22Rv1 (cell line): Measurements from ENCODE around the gene SLC25A11.

ENCODE experiments used
- ZFX ChIP-seq: fragments of 450-650 bp; IDR thresholded peaks from 2 replicates; pipeline ENCODE4 v1.6.1; 2017; ENCODE audit warnings: antibody characterized with exemption, borderline replicate concordance
- TF ChIP-seq, protein P1 (sequence below): fragments of 450-650 bp; IDR thresholded peaks from 2 replicates; pipeline ENCODE4 v1.5.1; 2017; ENCODE audit warnings: mild to moderate bottlenecking

DNA sequence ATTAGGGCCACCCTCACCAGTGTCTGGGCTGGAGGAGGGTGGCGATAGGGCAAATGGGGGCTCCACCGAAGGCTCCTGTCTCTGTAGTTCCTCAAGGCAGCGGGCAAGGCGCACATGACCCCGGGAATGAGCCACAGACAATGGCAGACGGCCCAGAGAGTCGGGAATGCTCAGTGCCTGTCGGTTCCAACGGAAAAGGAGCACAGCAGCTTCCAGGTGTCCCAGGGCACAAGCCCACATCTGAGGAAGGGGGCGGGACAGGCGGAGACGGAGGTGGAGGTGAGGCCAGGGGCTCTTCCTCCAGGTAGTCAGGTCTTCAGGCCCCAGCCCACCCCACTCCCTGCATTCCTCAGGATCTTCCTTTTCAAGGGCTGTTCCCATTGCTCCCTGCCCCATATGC, 32.9 kb upstream of the SLC25A11 start:
- TF ChIP-seq, protein P1, sequence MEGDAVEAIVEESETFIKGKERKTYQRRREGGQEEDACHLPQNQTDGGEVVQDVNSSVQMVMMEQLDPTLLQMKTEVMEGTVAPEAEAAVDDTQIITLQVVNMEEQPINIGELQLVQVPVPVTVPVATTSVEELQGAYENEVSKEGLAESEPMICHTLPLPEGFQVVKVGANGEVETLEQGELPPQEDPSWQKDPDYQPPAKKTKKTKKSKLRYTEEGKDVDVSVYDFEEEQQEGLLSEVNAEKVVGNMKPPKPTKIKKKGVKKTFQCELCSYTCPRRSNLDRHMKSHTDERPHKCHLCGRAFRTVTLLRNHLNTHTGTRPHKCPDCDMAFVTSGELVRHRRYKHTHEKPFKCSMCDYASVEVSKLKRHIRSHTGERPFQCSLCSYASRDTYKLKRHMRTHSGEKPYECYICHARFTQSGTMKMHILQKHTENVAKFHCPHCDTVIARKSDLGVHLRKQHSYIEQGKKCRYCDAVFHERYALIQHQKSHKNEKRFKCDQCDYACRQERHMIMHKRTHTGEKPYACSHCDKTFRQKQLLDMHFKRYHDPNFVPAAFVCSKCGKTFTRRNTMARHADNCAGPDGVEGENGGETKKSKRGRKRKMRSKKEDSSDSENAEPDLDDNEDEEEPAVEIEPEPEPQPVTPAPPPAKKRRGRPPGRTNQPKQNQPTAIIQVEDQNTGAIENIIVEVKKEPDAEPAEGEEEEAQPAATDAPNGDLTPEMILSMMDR, result no peak
- TF ChIP-seq ZFX, result no peak
